Stomach (tissue), 4 donors: Measurements from ENCODE around the gene PPP4C.

ENCODE experiments used
- CTCF ChIP-seq, 7 experiments: fragments of 450-650 bp in 4 of 7; fragments of 200-600 bp in 3 of 7; sonication (generic) in 3 of 7; IDR thresholded peaks; one replicate each; pipeline ENCODE4 v1.5.1; 2016 to 2019; ENCODE audit warnings: antibody characterized with exemption in 7 of 7, control low read depth in 2 of 7, mild to moderate bottlenecking in 1 of 7
- EP300 ChIP-seq: sonication (generic); formaldehyde crosslinking; IDR thresholded peaks from one replicate; pipeline ENCODE4 v1.6.1; 2017; ENCODE audit warnings: antibody characterized with exemption
- POLR2A ChIP-seq, 4 donors: fragments of 450-650 bp; IDR thresholded peaks; one replicate each; pipeline ENCODE4 v1.6.1; 2016; ENCODE audit warnings: antibody characterized with exemption in 4 of 4, control low read depth in 2 of 4, mild to moderate bottlenecking in 1 of 4, moderate library complexity in 1 of 4
- POLR2AphosphoS5 ChIP-seq, 3 donors: sonication (generic); formaldehyde crosslinking; IDR thresholded peaks; one replicate each; pipeline ENCODE4 v1.6.1; 2016; ENCODE audit warnings: antibody characterized with exemption in 3 of 3

GRCh38 chr16:30068333-30068732, 7.5 kb upstream of the PPP4C start:
- TF ChIP-seq CTCF (IDR thresholded peaks at IDR 0.05), result no peak
- TF ChIP-seq POLR2A (IDR thresholded peaks at IDR 0.05), result no peak
- no peak for TF ChIP-seq POLR2AphosphoS5 (IDR thresholded peaks at IDR 0.05)
- TF ChIP-seq EP300, result no peak
